Right cardiac atrium (tissue), 5 donors: ENCODE data around the gene FOXB2. TPM values are rescaled to one million over a fixed set of nuclear protein-coding genes. Genes with fewer than 3 reads are reported as not detected.

Source experiments
- polyA plus RNA-seq: library from polyadenylated mRNA; stranded (reverse); fragments of 200-250 nt; gene quantifications from one replicate; pipeline ENCODE4 v1.2.3, GENCODE V29; 2013
- total RNA-seq, 4 donors: library from RNA; stranded (reverse); fragmentation: NEBNext Ultra II Directional; extraction: Animal tissue kit (Norgen Biotek cat#: 25700); gene quantifications; one replicate each; pipeline ENCODE4 v1.2.1, GENCODE V29; 2021
- donor health status: healthy with polysubstance abuse.
- donor health status: DM: no; HTN: yes; CAD: no.
- donor health status: DM: no; HTN: no; CAD: no.
- donor health status: DM: no; HTN: yes; CAD: no; lungs with severe emphysema.
- donor health status: DM: yes; HTN: yes; CAD: no.

FOXB2 gene
- total and polyA plus RNA-seq, 5 donors: not detected

Other genes starting within 250 kb of the FOXB2 start
- 10 to 100 TPM; 30.5 to 49.1 (median 42.5) TPM for gene PRUNE2, start 113.5 kb upstream of the FOXB2 start, total RNA-seq
- 11.7 TPM for gene PRUNE2, start 113.5 kb upstream of the FOXB2 start, polyA plus RNA-seq
- 10 to 100 TPM; 39.8 to 47.2 (median 44.5) TPM for gene VPS13A, start 157.9 kb downstream of the FOXB2 start, total RNA-seq
- 18.7 TPM for gene VPS13A, start 157.9 kb downstream of the FOXB2 start, polyA plus RNA-seq